Measurements from ENCODE around the gene KCNK3. TPM values are rescaled to one million over a fixed set of nuclear protein-coding genes. Genes with fewer than 3 reads are reported as not detected.

The KCNK3 gene
- total and polyA plus RNA-seq, 2 donors from 2014 or later, result 2.1 to 8.1 TPM

GRCh38 chr2:26731714-26732113 lies 39.2 kb downstream of the KCNK3 start:
- DNase-seq (no peak), FAIRE-seq (no peak)
- Histone ChIP-seq H3K27ac (ENCODE audit: low read depth in 2 of 2, low read length in 2 of 2) (no peak overlapping the region), H3K4me3 (ENCODE audit: low read length in 3 of 3) (no peak overlapping the region), H3K9ac (ENCODE audit: low read length in 3 of 3) (no peak overlapping the region), H3K9me3 (ENCODE audit: control insufficient read depth in 2 of 3, insufficient read depth in 1 of 3, low read length in 3 of 3) (no peaks in the 10 kb centered on the region), H3K4me1 (ENCODE audit: control insufficient read depth in 2 of 3, insufficient read depth in 2 of 3, low read depth in 1 of 3, low read length in 3 of 3) (peaks cover 0 to 6% (median 0%) of the 10 kb centered on the region in 3 donors), H3K36me3 (ENCODE audit: control insufficient read depth in 2 of 3, insufficient read depth in 3 of 3, low read length in 3 of 3) (no peaks in the 10 kb centered on the region), H3K27me3 (ENCODE audit: control insufficient read depth, insufficient read depth, low read length) (peaks cover 2% of the 10 kb centered on the region)
- TF ChIP-seq, protein P1, sequence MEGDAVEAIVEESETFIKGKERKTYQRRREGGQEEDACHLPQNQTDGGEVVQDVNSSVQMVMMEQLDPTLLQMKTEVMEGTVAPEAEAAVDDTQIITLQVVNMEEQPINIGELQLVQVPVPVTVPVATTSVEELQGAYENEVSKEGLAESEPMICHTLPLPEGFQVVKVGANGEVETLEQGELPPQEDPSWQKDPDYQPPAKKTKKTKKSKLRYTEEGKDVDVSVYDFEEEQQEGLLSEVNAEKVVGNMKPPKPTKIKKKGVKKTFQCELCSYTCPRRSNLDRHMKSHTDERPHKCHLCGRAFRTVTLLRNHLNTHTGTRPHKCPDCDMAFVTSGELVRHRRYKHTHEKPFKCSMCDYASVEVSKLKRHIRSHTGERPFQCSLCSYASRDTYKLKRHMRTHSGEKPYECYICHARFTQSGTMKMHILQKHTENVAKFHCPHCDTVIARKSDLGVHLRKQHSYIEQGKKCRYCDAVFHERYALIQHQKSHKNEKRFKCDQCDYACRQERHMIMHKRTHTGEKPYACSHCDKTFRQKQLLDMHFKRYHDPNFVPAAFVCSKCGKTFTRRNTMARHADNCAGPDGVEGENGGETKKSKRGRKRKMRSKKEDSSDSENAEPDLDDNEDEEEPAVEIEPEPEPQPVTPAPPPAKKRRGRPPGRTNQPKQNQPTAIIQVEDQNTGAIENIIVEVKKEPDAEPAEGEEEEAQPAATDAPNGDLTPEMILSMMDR (IDR thresholded peaks at IDR 0.05; ENCODE audit: borderline replicate concordance, extremely low read depth, insufficient read depth), result no peak
- intact Hi-C loops (cut with DNase I), result no loop called here

- intact Hi-C loops (cut with DNase I), result no loop called here
- no peaks in the 10 kb centered on the region for H3K36me3 ChIP-seq (ENCODE audit: control insufficient read depth in 2 of 3, insufficient read depth in 3 of 3, low read length in 3 of 3)
- no peak overlapping the region for H3K9ac ChIP-seq (ENCODE audit: low read length in 3 of 3)
- peaks cover 0 to 6% (median 0%) of the 10 kb centered on the region in 3 donors for H3K4me1 ChIP-seq (ENCODE audit: control insufficient read depth in 2 of 3, insufficient read depth in 2 of 3, low read depth in 1 of 3, low read length in 3 of 3)
- FAIRE-seq (no peak), DNase-seq (no peak)
- H3K27me3 ChIP-seq (ENCODE audit: control insufficient read depth, insufficient read depth, low read length), result peaks cover 2% of the 10 kb centered on the region
- H3K27ac ChIP-seq (ENCODE audit: low read depth in 2 of 2, low read length in 2 of 2), result no peak overlapping the region
- no peak overlapping the region for H3K4me3 ChIP-seq (ENCODE audit: low read length in 3 of 3)
- no peaks in the 10 kb centered on the region for H3K9me3 ChIP-seq (ENCODE audit: control insufficient read depth in 2 of 3, insufficient read depth in 1 of 3, low read length in 3 of 3)
- TF ChIP-seq, protein P1 (IDR thresholded peaks at IDR 0.05; ENCODE audit: borderline replicate concordance, extremely low read depth, insufficient read depth), result no peak
Measured at GRCh38 chr2:26732446-26732845, 39.9 kb downstream of the KCNK3 start.

GRCh38 chr2:26733413-26733812 lies 40.9 kb downstream of the KCNK3 start:
- FAIRE-seq, result no peak

More at GRCh38 chr2:26733413-26733812, 40.9 kb downstream of the KCNK3 start:
- Histone ChIP-seq H3K4me1 (ENCODE audit: control insufficient read depth in 2 of 3, insufficient read depth in 2 of 3, low read depth in 1 of 3, low read length in 3 of 3) (peaks cover 0 to 3% (median 0%) of the 10 kb centered on the region in 3 donors), H3K27me3 (ENCODE audit: control insufficient read depth, insufficient read depth, low read length) (no peaks in the 10 kb centered on the region), H3K9ac (ENCODE audit: low read length in 3 of 3) (no peak overlapping the region), H3K9me3 (ENCODE audit: control insufficient read depth in 2 of 3, insufficient read depth in 1 of 3, low read length in 3 of 3) (no peaks in the 10 kb centered on the region), H3K36me3 (ENCODE audit: control insufficient read depth in 2 of 3, insufficient read depth in 3 of 3, low read length in 3 of 3) (no peaks in the 10 kb centered on the region), H3K4me3 (ENCODE audit: low read length in 3 of 3) (no peak overlapping the region), H3K27ac (ENCODE audit: low read depth in 2 of 2, low read length in 2 of 2) (no peak overlapping the region)
- DNase-seq, result no peak
- TF ChIP-seq, protein P1 (IDR thresholded peaks at IDR 0.05; ENCODE audit: borderline replicate concordance, extremely low read depth, insufficient read depth), result no peak
- intact Hi-C loops (cut with DNase I), result no loop called here
